ENCODE measurements around the gene DDHD1. TPM values are rescaled to one million over a fixed set of nuclear protein-coding genes. Genes with fewer than 3 reads are reported as not detected.
"Not testable (repeated sequence)": the region's sequence is repeated elsewhere in the genome, so short reads cannot be mapped to it uniquely, and the experiment has no call there.

DDHD1 gene
- total RNA-seq, 2 donors from 2014 or later, result 46.7 to 146 TPM

- Mint-ChIP-seq H3K27ac (no peak overlapping the region), H3K4me3 (no peak overlapping the region), H3K36me3 (ENCODE audit: low read depth) (peaks cover 24% of the 10 kb centered on the region), H3K27me3 (no peaks in the 10 kb centered on the region), H3K9me3 (no peaks in the 10 kb centered on the region), H3K4me1 (peaks cover 12% of the 10 kb centered on the region)
- ATAC-seq (replicated peaks), result no peak
Observed at GRCh38 chr14:53106768-53107167, 46.4 kb downstream of the DDHD1 start.

GRCh38 chr14:53103636-53104340, 49.3 kb downstream of the DDHD1 start:
- Mint-ChIP-seq H3K9me3 (no peaks in the 10 kb centered on the region), H3K36me3 (ENCODE audit: low read depth) (peaks cover 53% of the 10 kb centered on the region), H3K27ac (no peak overlapping the region)

DNA sequence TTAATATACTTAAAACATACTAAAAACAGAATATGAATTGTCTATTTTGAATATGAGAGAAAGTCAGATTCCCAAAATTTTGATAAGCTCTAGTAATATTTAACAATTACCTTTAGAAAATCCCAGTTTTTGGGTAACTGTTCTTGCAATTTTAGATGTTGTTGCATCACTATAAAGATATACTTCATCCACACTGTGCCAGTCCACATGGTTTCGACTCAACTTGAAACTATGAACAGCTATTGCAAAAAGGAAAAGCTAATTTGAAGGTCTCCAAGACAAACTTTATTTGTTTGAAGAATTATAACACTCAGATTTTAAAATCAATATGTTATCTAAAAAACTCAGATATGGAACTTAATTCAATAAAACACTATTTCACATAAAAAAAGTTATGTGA, 59.9 kb downstream of the DDHD1 start:
- Mint-ChIP-seq H3K27ac (no peak overlapping the region), H3K9me3 (no peaks in the 10 kb centered on the region), H3K4me1 (peaks cover 13% of the 10 kb centered on the region), H3K27me3 (no peaks in the 10 kb centered on the region), H3K4me3 (no peak overlapping the region), H3K36me3 (ENCODE audit: low read depth) (peaks cover 82% of the 10 kb centered on the region)
- ATAC-seq (replicated peaks), result no peak

More at GRCh38 chr14:53103636-53104340, 49.3 kb downstream of the DDHD1 start:
- Mint-ChIP-seq H3K4me3 (no peak overlapping the region), H3K4me1 (peaks cover 12% of the 10 kb centered on the region), H3K27me3 (no peaks in the 10 kb centered on the region)
- ATAC-seq (replicated peaks), result no peak

- H3K9me3 Mint-ChIP-seq, result no peaks in the 10 kb centered on the region
- H3K27ac Mint-ChIP-seq, result no peak overlapping the region
- no peak for ATAC-seq (replicated peaks)
- peaks cover 92% of the 10 kb centered on the region for H3K36me3 Mint-ChIP-seq (ENCODE audit: low read depth)
- peaks cover 26% of the 10 kb centered on the region for H3K4me1 Mint-ChIP-seq
- no peak overlapping the region for H3K4me3 Mint-ChIP-seq
- no peaks in the 10 kb centered on the region for H3K27me3 Mint-ChIP-seq
Observed at GRCh38 chr14:53090853-53091252, 62.3 kb downstream of the DDHD1 start.

DNA sequence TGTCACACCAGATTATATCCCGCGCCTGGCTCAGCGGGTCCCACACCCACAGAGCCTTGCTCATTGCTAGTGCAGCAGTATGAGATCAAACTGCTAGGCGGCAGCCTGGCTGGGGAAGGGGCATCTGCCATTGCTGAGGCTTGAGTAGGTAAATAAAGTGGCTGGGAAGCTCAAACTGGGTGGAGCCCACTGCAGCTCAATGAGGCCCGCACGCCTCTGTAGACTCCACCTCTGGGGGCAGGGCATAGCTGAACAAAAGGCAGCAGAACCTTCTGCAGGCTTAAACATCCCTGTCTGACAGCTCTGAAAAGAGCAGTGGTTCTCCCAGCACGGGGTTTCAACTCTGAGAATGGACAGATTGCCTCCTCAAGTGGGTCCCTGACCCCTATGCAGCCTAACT, 68.2 kb downstream of the DDHD1 start:
- not testable (repeated sequence) for H3K9me3 Mint-ChIP-seq, H3K27ac Mint-ChIP-seq
- peaks cover 31% of the 10 kb centered on the region for H3K4me1 Mint-ChIP-seq

DNA sequence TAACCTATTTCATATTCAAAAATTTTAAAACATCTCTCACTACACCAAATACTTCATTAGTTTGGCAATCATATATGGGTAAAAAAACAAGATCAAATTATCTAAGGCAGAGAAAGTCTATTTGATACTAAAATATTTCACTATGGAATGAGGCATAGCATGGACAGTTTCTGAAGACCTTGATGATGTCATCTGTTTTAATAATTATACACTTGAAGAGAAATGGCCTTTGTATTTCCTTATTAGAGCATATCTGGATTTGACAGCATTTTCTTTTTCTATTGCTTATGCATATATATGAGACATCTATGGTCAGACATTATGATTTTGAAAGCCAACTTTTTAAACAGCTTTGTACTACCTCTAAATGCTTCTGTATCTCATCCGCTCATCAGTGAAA, 88.6 kb downstream of the DDHD1 start:
- H3K4me1 Mint-ChIP-seq, result peaks cover 15% of the 10 kb centered on the region
- no peaks in the 10 kb centered on the region for H3K27me3 Mint-ChIP-seq
- no peaks in the 10 kb centered on the region for H3K9me3 Mint-ChIP-seq
- ATAC-seq (replicated peaks), result no peak
- no peak overlapping the region for H3K27ac Mint-ChIP-seq
- H3K4me3 Mint-ChIP-seq, result no peak overlapping the region
- H3K36me3 Mint-ChIP-seq (ENCODE audit: low read depth), result peaks cover 79% of the 10 kb centered on the region

More for the DNA sequence above, 68.2 kb downstream of the DDHD1 start:
- peaks cover 100% of the 10 kb centered on the region for H3K36me3 Mint-ChIP-seq (ENCODE audit: low read depth)
- not testable (repeated sequence) for H3K27me3 Mint-ChIP-seq; H3K4me3 Mint-ChIP-seq; ATAC-seq (replicated peaks)

DNA sequence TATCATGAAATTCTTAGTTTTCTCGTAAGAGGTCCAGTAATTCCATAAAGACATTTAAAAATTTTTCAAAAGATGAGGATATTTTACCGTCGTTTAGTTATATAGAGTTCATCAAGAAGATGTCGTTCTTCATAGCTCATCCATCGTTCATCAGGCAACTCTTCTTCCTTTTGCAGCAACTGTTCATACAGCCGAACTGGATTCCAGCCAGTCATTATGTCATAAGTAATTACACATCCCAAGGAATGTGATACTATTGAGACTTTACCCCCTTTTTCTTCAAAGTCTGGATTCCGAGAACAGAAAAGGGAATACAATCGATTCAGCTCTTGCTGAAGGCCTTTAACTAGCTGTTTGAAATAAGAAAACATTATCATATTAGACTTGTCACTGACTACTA, 90.3 kb downstream of the DDHD1 start:
- no peak for ATAC-seq (replicated peaks)
- Mint-ChIP-seq H3K4me3 (no peak overlapping the region), H3K4me1 (peaks cover 9% of the 10 kb centered on the region), H3K36me3 (ENCODE audit: low read depth) (peaks cover 77% of the 10 kb centered on the region), H3K27ac (no peak overlapping the region), H3K27me3 (no peaks in the 10 kb centered on the region), H3K9me3 (no peaks in the 10 kb centered on the region)

- H3K4me3 Mint-ChIP-seq, result no peak overlapping the region
- peaks cover 90% of the 10 kb centered on the region for H3K36me3 Mint-ChIP-seq (ENCODE audit: low read depth)
- no peaks in the 10 kb centered on the region for H3K9me3 Mint-ChIP-seq
- peaks cover 13% of the 10 kb centered on the region for H3K4me1 Mint-ChIP-seq
- ATAC-seq (replicated peaks), result peak; percentile 75
- H3K27me3 Mint-ChIP-seq, result no peaks in the 10 kb centered on the region
- H3K27ac Mint-ChIP-seq, result no peak overlapping the region
Observed at GRCh38 chr14:53060046-53060445, 93.1 kb downstream of the DDHD1 start.

DNA sequence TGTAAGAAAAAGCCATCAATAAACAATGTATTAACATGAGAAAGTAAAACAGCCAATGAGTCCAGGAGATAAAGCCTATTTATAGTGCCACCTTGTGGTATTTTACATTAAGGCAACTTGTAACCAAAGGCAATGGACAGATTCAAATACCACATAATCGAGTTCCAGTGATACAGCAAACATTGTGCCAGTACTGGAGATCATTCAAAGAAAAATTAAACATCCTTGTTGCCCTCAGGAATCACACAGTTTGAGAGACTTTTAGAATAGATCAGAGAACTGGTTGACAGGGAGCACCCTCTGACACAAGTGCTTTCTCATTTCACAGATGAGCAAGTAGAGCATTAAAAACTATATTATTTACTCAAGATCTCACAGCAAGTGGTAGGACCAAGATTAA, 98.1 kb downstream of the DDHD1 start:
- no peaks in the 10 kb centered on the region for H3K9me3 Mint-ChIP-seq
- peak; percentile 46 for ATAC-seq (replicated peaks)
- peak overlapping the region; percentile 37 for H3K27ac Mint-ChIP-seq
- no peaks in the 10 kb centered on the region for H3K27me3 Mint-ChIP-seq
- peaks cover 5% of the 10 kb centered on the region for H3K4me1 Mint-ChIP-seq
- no peak overlapping the region for H3K4me3 Mint-ChIP-seq
- peaks cover 91% of the 10 kb centered on the region for H3K36me3 Mint-ChIP-seq (ENCODE audit: low read depth)

DNA sequence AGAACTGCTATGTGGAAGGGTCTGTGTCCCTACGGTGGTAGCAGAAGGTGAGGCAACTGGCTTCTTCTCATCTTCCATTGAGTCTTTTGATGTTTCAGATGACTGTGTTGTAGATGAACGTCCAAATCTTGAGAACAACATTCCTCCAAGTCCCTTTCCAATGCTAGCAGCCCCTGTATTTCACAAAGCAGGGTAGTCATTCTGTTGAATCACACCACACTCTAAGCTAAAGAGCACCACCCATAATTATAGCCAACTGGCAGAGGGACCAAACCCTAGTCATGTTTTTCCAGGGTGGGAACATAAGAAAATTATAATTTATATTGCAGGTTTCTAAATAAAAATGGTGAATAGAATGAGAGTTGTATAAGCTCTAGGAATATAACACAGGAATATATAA, 98.7 kb downstream of the DDHD1 start:
- no peaks in the 10 kb centered on the region for H3K9me3 Mint-ChIP-seq
- H3K36me3 Mint-ChIP-seq (ENCODE audit: low read depth), result peaks cover 94% of the 10 kb centered on the region
- H3K4me3 Mint-ChIP-seq, result no peak overlapping the region
- no peak for ATAC-seq (replicated peaks)
- peaks cover 5% of the 10 kb centered on the region for H3K4me1 Mint-ChIP-seq
- no peak overlapping the region for H3K27ac Mint-ChIP-seq
- H3K27me3 Mint-ChIP-seq, result no peaks in the 10 kb centered on the region

DNA sequence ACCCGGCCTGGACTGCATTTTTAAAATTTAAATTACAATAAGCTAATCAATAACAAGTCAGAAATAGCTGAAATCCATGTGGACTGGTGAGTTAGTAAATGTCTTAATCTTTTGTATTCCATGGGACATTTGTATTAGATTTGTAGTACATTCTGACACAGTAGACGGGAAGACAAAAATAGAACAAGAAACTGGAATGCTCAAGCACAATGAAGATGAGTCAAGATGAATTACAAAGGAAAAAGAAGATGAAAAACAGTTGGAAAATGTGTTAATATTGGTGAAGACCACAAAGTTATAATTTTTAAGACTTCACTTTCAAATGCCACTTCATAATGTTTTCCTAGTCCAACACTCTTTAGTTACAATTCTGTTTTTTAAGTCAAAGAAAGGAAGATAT, 104.5 kb downstream of the DDHD1 start:
- no peaks in the 10 kb centered on the region for H3K27me3 Mint-ChIP-seq
- no peak overlapping the region for H3K27ac Mint-ChIP-seq
- H3K4me1 Mint-ChIP-seq, result no peaks in the 10 kb centered on the region
- no peaks in the 10 kb centered on the region for H3K9me3 Mint-ChIP-seq
- no peak for ATAC-seq (replicated peaks)
- H3K36me3 Mint-ChIP-seq (ENCODE audit: low read depth), result peaks cover 100% of the 10 kb centered on the region
- no peak overlapping the region for H3K4me3 Mint-ChIP-seq

GRCh38 chr14:53047307-53048069, 105.6 kb downstream of the DDHD1 start:
- no peak overlapping the region for H3K4me3 Mint-ChIP-seq
- H3K27me3 Mint-ChIP-seq, result no peaks in the 10 kb centered on the region
- H3K9me3 Mint-ChIP-seq, result no peaks in the 10 kb centered on the region
- H3K27ac Mint-ChIP-seq, result no peak overlapping the region
- H3K36me3 Mint-ChIP-seq (ENCODE audit: low read depth), result peaks cover 100% of the 10 kb centered on the region
- no peak for ATAC-seq (replicated peaks)
- H3K4me1 Mint-ChIP-seq, result no peaks in the 10 kb centered on the region

- Mint-ChIP-seq H3K4me3 (no peak overlapping the region), H3K36me3 (ENCODE audit: low read depth) (peaks cover 100% of the 10 kb centered on the region), H3K27me3 (no peaks in the 10 kb centered on the region), H3K4me1 (no peaks in the 10 kb centered on the region), H3K9me3 (no peaks in the 10 kb centered on the region), H3K27ac (no peak overlapping the region)
- ATAC-seq (replicated peaks), result no peak
Observed at GRCh38 chr14:53044486-53044885, 108.6 kb downstream of the DDHD1 start.

- no peak for ATAC-seq (replicated peaks)
- peaks cover 4% of the 10 kb centered on the region for H3K4me1 Mint-ChIP-seq
- no peaks in the 10 kb centered on the region for H3K9me3 Mint-ChIP-seq
- H3K27ac Mint-ChIP-seq, result no peak overlapping the region
- H3K27me3 Mint-ChIP-seq, result no peaks in the 10 kb centered on the region
- H3K4me3 Mint-ChIP-seq, result no peak overlapping the region
- peaks cover 100% of the 10 kb centered on the region for H3K36me3 Mint-ChIP-seq (ENCODE audit: low read depth)
Observed at GRCh38 chr14:53043027-53043581, 110.0 kb downstream of the DDHD1 start.

DNA sequence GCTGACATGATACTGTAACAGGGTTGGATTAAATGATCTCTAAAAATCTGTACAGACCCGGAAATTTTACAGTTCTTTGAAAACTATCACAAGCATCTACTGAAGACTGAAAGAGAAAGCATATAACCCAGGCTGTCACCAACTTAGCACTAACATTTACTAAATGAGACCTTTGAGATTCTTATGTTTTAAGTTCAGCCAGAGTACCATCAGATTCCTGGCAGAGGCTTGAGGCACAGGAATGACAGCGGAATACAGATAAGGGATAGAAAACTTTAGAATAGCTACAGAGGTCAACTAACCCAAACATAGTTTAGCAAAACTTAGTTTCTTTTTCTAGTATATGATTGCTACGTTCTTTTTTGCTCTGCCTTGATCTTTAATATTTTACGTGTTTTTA, 110.6 kb downstream of the DDHD1 start:
- Mint-ChIP-seq H3K27ac (no peak overlapping the region), H3K4me3 (no peak overlapping the region), H3K36me3 (ENCODE audit: low read depth) (peaks cover 100% of the 10 kb centered on the region)

More for the DNA sequence above, 110.6 kb downstream of the DDHD1 start:
- no peak for ATAC-seq (replicated peaks)
- peaks cover 4% of the 10 kb centered on the region for H3K4me1 Mint-ChIP-seq
- H3K27me3 Mint-ChIP-seq, result no peaks in the 10 kb centered on the region
- no peaks in the 10 kb centered on the region for H3K9me3 Mint-ChIP-seq

Measured in activated T-helper 17 cell treated with anti-CD3 and anti-CD28 coated beads, Interleukin-2, amount 50 U/mL, for 72 hours (primary cell).